GM19395 (cell line): ENCODE results near the gene ARHGEF38.
"Not testable (repeated sequence)": the region's sequence is repeated elsewhere in the genome, so short reads cannot be mapped to it uniquely, and the experiment has no call there.

ENCODE experiments used
- ATAC-seq: cut with Tn5 transposase; IDR thresholded peaks from one replicate; pipeline ENCODE4 v1.9.1; 2021; ENCODE audit warnings: mild to moderate bottlenecking, moderate library complexity; ENCODE audit not compliant: unreplicated experiment

Gene ARHGEF38

DNA sequence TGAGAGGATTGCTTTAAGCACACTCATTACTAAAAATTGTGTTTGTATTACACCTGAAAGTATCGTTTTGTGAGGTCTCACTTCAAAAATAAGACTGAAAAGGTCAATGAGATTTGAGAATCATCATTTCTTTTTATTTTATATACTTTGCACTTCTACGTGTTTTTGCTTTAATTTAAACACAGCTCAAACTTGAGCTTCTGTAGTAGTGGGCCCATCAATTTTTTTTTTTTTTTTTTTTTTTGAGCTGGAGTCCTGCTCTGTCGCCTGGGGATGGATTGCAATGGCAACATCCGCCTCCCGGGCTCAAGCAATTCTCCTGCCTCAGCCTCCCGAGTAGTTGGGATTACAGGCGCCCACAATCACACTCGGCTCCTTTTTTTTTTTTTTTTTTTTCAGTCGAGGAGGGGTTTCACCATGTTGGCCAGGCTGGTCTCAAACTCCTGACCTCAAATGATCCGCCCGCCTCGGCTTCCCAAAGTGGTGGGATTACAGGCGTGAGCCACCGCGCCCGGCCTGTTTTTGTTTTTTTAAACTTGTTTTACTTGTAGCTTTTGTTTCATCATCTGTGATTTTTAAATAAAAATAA is 157.7 kb downstream of the ARHGEF38 start:
- ATAC-seq: no peak

GRCh38 chr4:105710678-105711077 is 158.3 kb downstream of the ARHGEF38 start:
- no peak for ATAC-seq

- ATAC-seq: no peak
Measured at GRCh38 chr4:105712766-105713165, 160.3 kb downstream of the ARHGEF38 start.

GRCh38 chr4:105714071-105714521 is 161.7 kb downstream of the ARHGEF38 start:
- peak; percentile 56 for ATAC-seq

DNA sequence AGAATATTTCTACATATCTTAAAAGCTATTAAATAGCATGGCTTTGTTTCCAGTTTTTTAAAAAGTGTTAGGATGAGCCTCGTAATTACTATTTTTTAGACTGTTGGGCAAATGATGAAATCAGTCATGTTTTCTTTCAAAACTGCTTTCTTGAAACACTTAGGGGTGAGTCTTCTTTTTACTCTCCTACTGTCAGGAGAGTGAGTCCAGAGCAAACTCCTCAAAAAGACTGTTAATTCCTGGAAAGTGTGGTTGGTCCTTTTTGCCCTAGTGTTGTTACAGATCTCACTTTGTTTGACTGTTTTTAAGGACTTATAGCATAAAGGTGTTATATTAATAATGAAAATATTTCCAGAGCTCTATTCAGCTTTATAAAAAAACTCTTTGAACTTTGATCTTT is 162.5 kb downstream of the ARHGEF38 start:
- no peak for ATAC-seq

GRCh38 chr4:105715692-105716278 is 163.4 kb downstream of the ARHGEF38 start:
- ATAC-seq: no peak

DNA sequence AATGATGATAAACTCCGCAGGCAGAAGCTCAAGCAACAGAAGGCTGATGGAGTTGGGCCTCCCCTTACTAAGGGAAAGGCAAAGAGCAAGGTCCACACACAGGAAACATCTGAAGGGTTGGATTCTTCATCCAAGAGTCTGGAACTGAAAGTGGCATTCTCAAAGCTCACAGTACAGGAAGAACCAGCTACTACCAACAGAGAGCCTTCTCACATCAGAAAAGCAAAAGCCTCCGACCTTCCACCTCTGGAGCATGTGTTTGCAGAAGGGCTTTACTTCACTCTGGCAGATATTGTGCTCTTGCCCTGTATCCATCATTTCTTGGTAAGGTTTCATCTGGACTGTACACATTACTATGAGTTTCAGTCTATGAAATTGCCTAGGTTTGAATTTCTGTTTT is 166.8 kb downstream of the ARHGEF38 start:
- no peak for ATAC-seq

DNA sequence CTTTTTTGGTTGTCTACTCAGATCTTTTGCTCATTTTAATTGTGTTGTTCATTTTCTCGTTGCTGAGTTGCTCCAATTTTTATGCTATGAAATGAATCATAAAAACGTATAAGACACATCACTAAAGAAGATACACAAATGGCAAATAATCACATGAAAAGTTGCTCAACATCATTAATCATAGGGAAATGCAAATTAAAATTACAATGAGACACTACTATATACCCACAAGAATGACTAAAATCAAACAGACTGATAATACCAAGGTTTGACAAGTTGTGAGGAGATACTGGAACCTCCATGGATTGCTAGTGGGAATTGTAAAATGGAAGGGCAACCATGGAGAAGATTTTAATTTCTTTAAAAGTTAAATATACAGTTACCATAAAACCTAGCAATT is 173.2 kb downstream of the ARHGEF38 start:
- no peak for ATAC-seq

DNA sequence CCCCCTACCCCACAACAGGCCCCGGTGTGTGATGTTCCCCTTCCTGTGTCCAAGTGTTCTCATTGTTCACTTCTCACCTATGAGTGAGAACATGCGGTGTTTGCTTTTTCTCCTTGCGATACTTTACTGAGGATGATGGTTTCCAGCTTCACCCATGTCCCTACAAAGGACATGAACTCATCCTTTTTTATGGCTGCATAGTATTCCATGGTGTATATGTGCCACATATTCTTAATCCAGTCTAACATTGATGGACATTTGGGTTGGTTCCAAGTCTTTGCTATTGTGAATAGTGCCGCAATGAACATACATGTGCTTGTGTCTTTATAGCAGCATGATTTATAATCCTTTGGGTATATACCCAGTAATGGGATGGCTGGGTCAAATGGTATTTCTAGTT is 177.5 kb downstream of the ARHGEF38 start:
- ATAC-seq: not testable (repeated sequence)
